HepG2 (cell line): ENCODE data around the gene KCNH6. TPM values are rescaled to one million over a fixed set of nuclear protein-coding genes. Genes with fewer than 3 reads are reported as not detected.

Experiments used
- CBFB ChIP-seq: sonication (generic); formaldehyde crosslinking; IDR thresholded peaks from 2 replicates; pipeline ENCODE4 v1.4.0; 2020; ENCODE audit warnings: missing genetic modification reagents
- CENPX ChIP-seq: sonication (generic); formaldehyde crosslinking; IDR thresholded peaks from 2 replicates; pipeline ENCODE4 v1.9.0; 2021; ENCODE audit warnings: mild to moderate bottlenecking, missing genetic modification reagents, moderate library complexity
- EZH2 ChIP-seq: conservative IDR thresholded peaks from 2 replicates; pipeline ENCODE4 v1.6.1; 2012; ENCODE audit warnings: mild to moderate bottlenecking, low read depth, low read length, moderate library complexity
- GABPB1 ChIP-seq: IDR thresholded peaks from 2 replicates; pipeline ENCODE4 v1.6.1; 2016; ENCODE audit warnings: mild to moderate bottlenecking, missing genetic modification reagents, moderate library complexity, missing compliant biosample characterization
- HNRNPK ChIP-seq: fragments of 200-400 bp; formaldehyde crosslinking; IDR thresholded peaks from 2 replicates; pipeline ENCODE4 v1.6.1; 2018; ENCODE audit warnings: low read length, low read depth, moderate library complexity, mild to moderate bottlenecking; ENCODE audit not compliant: poor library complexity, severe bottlenecking
- KAT2B ChIP-seq: fragments of 150-350 bp; IDR thresholded peaks from 2 replicates; pipeline ENCODE4 v1.6.1; 2014; ENCODE audit warnings: low read depth, low read length, borderline replicate concordance
- PHF5A ChIP-seq: IDR thresholded peaks from one replicate; pipeline ENCODE4 v1.6.1; 2018; ENCODE audit warnings: low read depth, missing genetic modification reagents; ENCODE audit not compliant: unreplicated experiment
- POGZ ChIP-seq: sonication (generic); formaldehyde crosslinking; IDR thresholded peaks from 2 replicates; pipeline ENCODE4 v1.4.0; 2020; ENCODE audit warnings: mild to moderate bottlenecking, missing genetic modification reagents
- PRPF4 ChIP-seq: fragments of 200-400 bp; formaldehyde crosslinking; IDR thresholded peaks from 2 replicates; pipeline ENCODE4 v1.6.1; 2016; ENCODE audit warnings: low read length, low read depth; ENCODE audit not compliant: poor library complexity, severe bottlenecking
- RXRA ChIP-seq: sonication (generic); formaldehyde crosslinking; IDR thresholded peaks from 2 replicates; pipeline ENCODE4 v1.5.1; 2020; ENCODE audit warnings: missing genetic modification reagents
- SMAD9 ChIP-seq: sonication (generic); formaldehyde crosslinking; IDR thresholded peaks from 2 replicates; pipeline ENCODE4 v1.5.1; 2020; ENCODE audit warnings: mild to moderate bottlenecking, missing genetic modification reagents
- STAT5B ChIP-seq: sonication (generic); formaldehyde crosslinking; IDR thresholded peaks from 2 replicates; pipeline ENCODE4 v1.4.0; 2020; ENCODE audit warnings: missing genetic modification reagents
- ZNF543 ChIP-seq: sonication (generic); formaldehyde crosslinking; IDR thresholded peaks from 2 replicates; pipeline ENCODE4 v1.4.0; 2020; ENCODE audit warnings: mild to moderate bottlenecking, missing genetic modification reagents
- ZNF564 ChIP-seq: sonication (generic); formaldehyde crosslinking; IDR thresholded peaks from 2 replicates; pipeline ENCODE4 v1.8.1; 2023; ENCODE audit warnings: mild to moderate bottlenecking, missing genetic modification reagents
- ZNF572 ChIP-seq: sonication (generic); formaldehyde crosslinking; IDR thresholded peaks from 2 replicates; pipeline ENCODE4 v1.5.1; 2020; ENCODE audit warnings: mild to moderate bottlenecking, missing genetic modification reagents
- ZNF747 ChIP-seq: sonication (generic); formaldehyde crosslinking; IDR thresholded peaks from 2 replicates; pipeline ENCODE4 v1.8.1; 2023; ENCODE audit warnings: missing genetic modification reagents, mild to moderate bottlenecking, borderline replicate concordance
- ZNF788 ChIP-seq: sonication (generic); formaldehyde crosslinking; IDR thresholded peaks from 2 replicates; pipeline ENCODE4 v1.5.0; 2020; ENCODE audit warnings: mild to moderate bottlenecking, missing genetic modification reagents, borderline replicate concordance
- ZNF816 ChIP-seq: sonication (generic); formaldehyde crosslinking; IDR thresholded peaks from 2 replicates; pipeline ENCODE4 v1.8.0; 2022; ENCODE audit warnings: missing genetic modification reagents, mild to moderate bottlenecking, borderline replicate concordance
- polyA plus RNA-seq, 8 experiments: library from polyadenylated mRNA; depleted of rRNA in 3 of 8; stranded (reverse) in 7 of 8; unstranded in 1 of 8; fragments of >200 nt; fragmentation: Illumina TruSeq in 4 of 8; extraction: Trizol in 4 of 8; gene quantifications; 2 replicates each; pipeline versions ENCODE4 v1.2.1 to v1.2.3, GENCODE V29; 2011 to 2016; ENCODE audit warnings: low read depth in 4 of 8, missing spikeins in 1 of 8, mixed read lengths in 1 of 8; ENCODE audit not compliant: insufficient read depth in 1 of 8
- total RNA-seq, 5 experiments: library from RNA; depleted of rRNA; stranded (reverse); fragments of >200 nt; fragmentation: Illumina TruSeq; extraction: Trizol; gene quantifications; 2 replicates each; pipeline ENCODE4 v1.2.3, GENCODE V29; 2016; ENCODE audit warnings: low read depth in 1 of 5
- TF ChIP-seq, protein P1 (sequence below): sonication (generic); formaldehyde crosslinking; IDR thresholded peaks from 2 replicates; pipeline ENCODE4 v1.9.0; 2022; ENCODE audit warnings: missing genetic modification reagents, mild to moderate bottlenecking, borderline replicate concordance
- TF ChIP-seq, protein P2 (sequence below): fragments of 450-650 bp; IDR thresholded peaks from 2 replicates; pipeline ENCODE4 v1.6.1; 2017
- TF ChIP-seq, protein P3 (sequence below): sonication (generic); formaldehyde crosslinking; IDR thresholded peaks from 2 replicates; pipeline ENCODE4 v1.8.0; 2022; ENCODE audit warnings: missing genetic modification reagents, mild to moderate bottlenecking, borderline replicate concordance
- TF ChIP-seq, protein P4 (sequence below): sonication (generic); formaldehyde crosslinking; IDR thresholded peaks from 2 replicates; pipeline ENCODE4 v1.8.0; 2022; ENCODE audit warnings: mild to moderate bottlenecking, missing genetic modification reagents, moderate library complexity

Gene KCNH6
- total and polyA plus RNA-seq, 2 of the 13 experiments (the other 11 are each of a cell fraction or from before 2014, with no cell fraction given): 0.05 to 0.18 TPM

DNA sequence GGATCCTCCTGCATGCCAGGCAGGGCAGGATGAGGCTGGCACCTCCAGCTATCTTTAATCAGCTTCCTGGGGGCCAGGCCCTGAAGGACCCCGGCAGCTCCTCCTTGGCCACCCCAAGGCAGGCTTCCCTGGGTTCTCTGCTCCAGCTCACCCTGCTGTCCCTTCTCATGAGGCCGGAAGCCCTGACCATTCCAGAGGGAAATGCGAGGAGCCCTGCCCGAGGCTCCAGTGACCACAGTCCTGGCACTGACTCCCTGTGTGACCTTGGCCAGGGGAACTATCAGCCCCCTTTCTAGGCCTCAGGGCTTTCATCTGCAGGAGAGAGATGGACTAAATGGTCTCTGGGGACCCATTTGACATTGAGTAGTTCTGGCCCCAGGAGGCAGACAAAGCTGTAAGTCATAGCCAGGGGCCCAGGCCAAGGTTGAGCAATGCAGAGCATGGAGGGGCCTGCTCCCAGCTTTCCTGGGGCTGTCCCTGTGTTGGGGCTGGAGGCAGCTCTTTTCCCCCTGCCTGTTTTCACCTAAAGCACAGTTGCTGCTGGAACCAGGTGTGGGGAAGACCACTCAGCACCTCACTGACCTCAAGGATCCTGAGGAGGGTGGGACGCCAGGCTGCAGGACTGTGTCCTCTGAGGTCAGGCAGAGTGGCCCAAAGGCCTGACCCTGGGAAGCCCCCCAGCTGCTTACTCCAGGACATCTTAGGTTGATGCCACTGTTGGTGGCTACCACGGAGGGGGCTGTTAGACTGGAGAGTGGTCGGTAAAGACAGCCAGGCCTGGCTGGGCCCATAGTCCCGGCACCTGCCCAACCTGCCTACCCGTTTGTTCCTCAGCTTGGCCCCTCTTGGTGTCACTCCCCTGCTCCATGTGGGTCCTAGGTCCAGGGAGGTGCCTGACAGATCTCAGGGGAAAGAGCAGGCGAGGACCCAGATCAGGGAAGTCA is 8.1 kb downstream of the KCNH6 start (continued):
- TF ChIP-seq, protein P1, sequence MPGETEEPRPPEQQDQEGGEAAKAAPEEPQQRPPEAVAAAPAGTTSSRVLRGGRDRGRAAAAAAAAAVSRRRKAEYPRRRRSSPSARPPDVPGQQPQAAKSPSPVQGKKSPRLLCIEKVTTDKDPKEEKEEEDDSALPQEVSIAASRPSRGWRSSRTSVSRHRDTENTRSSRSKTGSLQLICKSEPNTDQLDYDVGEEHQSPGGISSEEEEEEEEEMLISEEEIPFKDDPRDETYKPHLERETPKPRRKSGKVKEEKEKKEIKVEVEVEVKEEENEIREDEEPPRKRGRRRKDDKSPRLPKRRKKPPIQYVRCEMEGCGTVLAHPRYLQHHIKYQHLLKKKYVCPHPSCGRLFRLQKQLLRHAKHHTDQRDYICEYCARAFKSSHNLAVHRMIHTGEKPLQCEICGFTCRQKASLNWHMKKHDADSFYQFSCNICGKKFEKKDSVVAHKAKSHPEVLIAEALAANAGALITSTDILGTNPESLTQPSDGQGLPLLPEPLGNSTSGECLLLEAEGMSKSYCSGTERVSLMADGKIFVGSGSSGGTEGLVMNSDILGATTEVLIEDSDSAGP: peak; percentile 80; the same call in 1 of the 2 replicates
- TF ChIP-seq STAT5B: peak; percentile 27; the same call in 1 of the 2 replicates
- TF ChIP-seq ZNF572 (CRISPR knock-in tag): 0 out of 2 replicates have a peak, but pooled peaks have one; percentile 31
- TF ChIP-seq ZNF816: peak; percentile 73; the same call in 1 of the 2 replicates
- TF ChIP-seq, protein P2, sequence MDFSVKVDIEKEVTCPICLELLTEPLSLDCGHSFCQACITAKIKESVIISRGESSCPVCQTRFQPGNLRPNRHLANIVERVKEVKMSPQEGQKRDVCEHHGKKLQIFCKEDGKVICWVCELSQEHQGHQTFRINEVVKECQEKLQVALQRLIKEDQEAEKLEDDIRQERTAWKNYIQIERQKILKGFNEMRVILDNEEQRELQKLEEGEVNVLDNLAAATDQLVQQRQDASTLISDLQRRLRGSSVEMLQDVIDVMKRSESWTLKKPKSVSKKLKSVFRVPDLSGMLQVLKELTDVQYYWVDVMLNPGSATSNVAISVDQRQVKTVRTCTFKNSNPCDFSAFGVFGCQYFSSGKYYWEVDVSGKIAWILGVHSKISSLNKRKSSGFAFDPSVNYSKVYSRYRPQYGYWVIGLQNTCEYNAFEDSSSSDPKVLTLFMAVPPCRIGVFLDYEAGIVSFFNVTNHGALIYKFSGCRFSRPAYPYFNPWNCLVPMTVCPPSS: no peak
- peak; percentile 67; the same call in 1 of the 2 replicates for TF ChIP-seq CBFB (CRISPR knock-in tag)
- TF ChIP-seq GABPB1 (CRISPR knock-in tag): peak; percentile 73
- no peak for TF ChIP-seq PHF5A (CRISPR knock-in tag)
- TF ChIP-seq ZNF747 (CRISPR knock-in tag): peak; percentile 88; the same call in 1 of the 2 replicates
- TF ChIP-seq ZNF543 (CRISPR knock-in tag): peak; percentile 95
- TF ChIP-seq POGZ: peak; percentile 72; the same call in 1 of the 2 replicates
- TF ChIP-seq ZNF564 (CRISPR knock-in tag): no peak; the same call in 1 of the 2 replicates
- no peak for TF ChIP-seq CENPX (CRISPR knock-in tag)
- TF ChIP-seq, protein P3, sequence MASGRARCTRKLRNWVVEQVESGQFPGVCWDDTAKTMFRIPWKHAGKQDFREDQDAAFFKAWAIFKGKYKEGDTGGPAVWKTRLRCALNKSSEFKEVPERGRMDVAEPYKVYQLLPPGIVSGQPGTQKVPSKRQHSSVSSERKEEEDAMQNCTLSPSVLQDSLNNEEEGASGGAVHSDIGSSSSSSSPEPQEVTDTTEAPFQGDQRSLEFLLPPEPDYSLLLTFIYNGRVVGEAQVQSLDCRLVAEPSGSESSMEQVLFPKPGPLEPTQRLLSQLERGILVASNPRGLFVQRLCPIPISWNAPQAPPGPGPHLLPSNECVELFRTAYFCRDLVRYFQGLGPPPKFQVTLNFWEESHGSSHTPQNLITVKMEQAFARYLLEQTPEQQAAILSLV (CRISPR knock-in tag): peak; percentile 36; the same call in 1 of the 2 replicates
- TF ChIP-seq, protein P4, sequence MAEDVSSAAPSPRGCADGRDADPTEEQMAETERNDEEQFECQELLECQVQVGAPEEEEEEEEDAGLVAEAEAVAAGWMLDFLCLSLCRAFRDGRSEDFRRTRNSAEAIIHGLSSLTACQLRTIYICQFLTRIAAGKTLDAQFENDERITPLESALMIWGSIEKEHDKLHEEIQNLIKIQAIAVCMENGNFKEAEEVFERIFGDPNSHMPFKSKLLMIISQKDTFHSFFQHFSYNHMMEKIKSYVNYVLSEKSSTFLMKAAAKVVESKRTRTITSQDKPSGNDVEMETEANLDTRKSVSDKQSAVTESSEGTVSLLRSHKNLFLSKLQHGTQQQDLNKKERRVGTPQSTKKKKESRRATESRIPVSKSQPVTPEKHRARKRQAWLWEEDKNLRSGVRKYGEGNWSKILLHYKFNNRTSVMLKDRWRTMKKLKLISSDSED (CRISPR knock-in tag): no peak
- no peak; the same call in 1 of the 2 replicates for TF ChIP-seq SMAD9 (CRISPR knock-in tag)
- no peak for TF ChIP-seq KAT2B
- peak; percentile 98 for TF ChIP-seq ZNF788
- no peak for TF ChIP-seq HNRNPK
- no peak for TF ChIP-seq PRPF4
- TF ChIP-seq EZH2: no peak
- TF ChIP-seq RXRA (CRISPR knock-in tag): peak; percentile 91
